Nucleus accumbens (tissue), 56 donors: ENCODE data around the gene CERT1.
"Not testable (repeated sequence)": the region's sequence is repeated elsewhere in the genome, so short reads cannot be mapped to it uniquely, and the experiment has no call there.

Experiments used
- DNase-seq, 56 donors: peaks; one replicate each; lab custom pipeline; 2025; lab: John Stamatoyannopoulos, UW

CERT1 gene

GRCh38 chr5:75524071-75524470 lies 12.6 kb upstream of the CERT1 start:
- no peak for DNase-seq

DNA sequence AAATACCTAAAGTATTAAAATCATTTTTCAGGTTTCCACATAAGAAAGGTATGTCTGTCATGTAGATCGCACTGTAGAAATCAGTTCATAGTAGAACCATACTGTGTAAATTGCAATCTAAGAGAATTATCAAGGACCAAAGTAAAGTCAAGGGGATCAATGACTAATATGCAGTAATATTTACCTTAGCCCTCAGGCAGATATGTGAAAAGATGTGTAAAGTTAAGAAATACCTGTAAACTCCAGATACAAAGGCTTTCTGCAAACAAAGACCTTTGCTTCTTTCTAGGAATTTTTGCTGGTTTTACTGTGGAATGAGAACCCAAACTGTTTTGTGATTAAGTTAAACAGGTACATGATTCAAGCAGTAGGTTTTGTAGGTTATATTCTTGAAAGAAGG lies 11.8 kb upstream of the CERT1 start:
- no peak for DNase-seq

DNA sequence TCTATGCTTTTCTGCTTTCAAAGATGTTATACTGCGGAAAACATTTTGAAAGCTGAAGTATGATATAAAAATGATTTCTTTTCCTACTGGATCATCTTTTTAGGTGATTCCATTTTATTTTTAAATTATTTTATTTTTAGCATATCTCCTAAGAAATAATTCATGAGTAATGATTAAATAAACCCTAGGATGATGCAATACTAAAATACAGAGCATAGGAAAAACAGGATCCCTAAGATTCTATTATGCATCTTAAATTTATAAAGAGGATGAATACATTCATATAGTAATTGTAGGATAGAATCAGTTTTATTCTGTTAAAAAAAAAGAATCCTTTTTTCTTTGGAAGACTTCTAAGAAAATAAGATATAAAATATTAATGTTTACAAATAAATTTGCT lies 11.1 kb upstream of the CERT1 start:
- DNase-seq: no peak

- DNase-seq: no peak
Observed at GRCh38 chr5:75522025-75522424, 10.6 kb upstream of the CERT1 start.

DNA sequence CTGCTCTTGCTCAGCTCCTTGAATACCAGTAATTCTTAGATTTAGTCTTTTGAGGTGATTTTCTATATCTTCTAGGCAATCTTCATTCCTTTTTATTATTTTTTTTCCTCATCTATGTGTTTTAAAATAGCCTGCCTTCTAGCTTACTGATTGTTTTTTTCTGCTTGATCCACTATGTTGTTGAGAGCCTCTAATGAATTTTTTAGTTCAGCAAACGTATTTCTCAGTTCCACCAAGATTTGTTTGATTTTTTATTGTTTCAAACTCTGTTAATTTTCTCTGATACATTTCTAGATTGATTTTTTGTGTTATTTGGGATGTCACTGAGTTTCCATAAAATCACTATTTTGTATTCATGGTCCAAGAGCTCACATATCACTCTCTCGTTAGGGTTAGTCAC lies 9.8 kb upstream of the CERT1 start:
- DNase-seq: no peak

- no peak for DNase-seq
Observed at GRCh38 chr5:75519761-75520160, 8.3 kb upstream of the CERT1 start.

DNA sequence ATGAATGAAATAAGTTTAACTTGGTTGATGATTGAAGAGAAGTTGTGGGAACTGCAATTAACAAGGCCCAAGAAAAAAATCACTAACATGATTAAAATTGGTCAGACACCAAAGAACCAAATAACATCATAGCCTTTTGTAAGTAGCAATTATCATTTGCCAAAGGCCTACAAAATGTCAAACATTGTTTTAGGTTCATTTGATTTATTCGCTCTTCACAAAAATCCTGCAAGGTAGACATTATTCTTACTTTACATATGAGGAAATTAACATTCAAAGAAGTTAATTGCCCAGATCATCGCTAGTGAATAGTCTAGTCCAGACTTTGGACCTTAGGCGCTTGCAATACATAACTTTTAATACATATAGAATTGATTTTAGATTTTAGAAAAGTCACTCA lies 2.9 kb upstream of the CERT1 start:
- DNase-seq: no peak

DNA sequence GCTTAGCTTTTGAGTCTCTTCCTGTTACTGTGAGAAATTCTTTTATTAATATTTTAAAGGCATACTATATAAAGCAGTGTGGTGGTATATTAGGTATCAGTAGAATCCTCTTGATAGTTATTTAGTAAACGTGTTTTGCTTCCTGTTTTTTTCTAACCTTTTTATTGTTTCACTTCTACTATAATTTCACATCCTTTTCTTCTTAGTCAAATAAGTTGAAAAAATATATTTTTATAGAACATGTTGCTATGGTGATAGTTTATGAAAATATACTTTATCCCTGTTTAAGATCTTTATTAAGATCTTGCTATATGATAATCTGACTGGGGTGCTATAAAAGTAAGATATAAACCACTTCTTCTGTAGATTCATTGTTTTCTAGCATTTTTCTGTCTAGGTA lies 2.4 kb upstream of the CERT1 start:
- DNase-seq: no peak

- DNase-seq: no peak
Observed at GRCh38 chr5:75512383-75513074, 1.1 kb upstream of the CERT1 start.

DNA sequence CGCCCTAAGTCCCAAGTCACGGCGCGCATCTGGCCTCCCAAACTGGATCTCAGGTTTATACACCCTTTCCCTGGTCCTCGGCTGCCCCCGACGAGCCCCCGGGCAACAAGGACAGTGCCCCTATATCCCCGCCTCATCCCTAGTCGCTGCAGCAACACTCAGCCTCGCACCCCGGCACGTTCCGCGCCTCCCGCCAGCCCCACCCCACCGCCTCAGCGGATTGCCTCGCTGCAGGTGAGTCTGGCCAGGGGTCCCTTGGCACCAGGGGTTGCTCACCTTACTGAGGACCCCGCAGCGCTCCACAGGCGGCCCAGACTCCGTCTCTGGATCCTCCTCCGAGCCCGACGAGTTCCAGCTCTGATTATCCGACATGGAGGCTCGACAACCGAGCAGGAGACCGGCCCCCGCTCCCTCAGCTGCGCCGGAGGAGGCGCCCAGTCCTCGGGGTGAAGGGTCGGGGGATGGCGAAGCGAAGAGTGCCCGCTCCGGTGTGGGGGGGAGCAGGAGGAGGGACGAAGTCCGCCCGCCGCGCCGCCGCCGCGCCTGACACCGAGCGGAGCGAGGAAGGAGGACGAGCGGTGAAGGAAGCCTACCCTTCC lies 494 bp downstream of the CERT1 start:
- DNase-seq: peak in 42 of 56 donors; percentile 12 to 77 (median 62)

- peak in 14 of 56 donors; percentile 14 to 62 (median 40) for DNase-seq
Observed at GRCh38 chr5:75510417-75510835, 1.0 kb downstream of the CERT1 start.

GRCh38 chr5:75509956-75510355 lies 1.5 kb downstream of the CERT1 start:
- DNase-seq: no peak

GRCh38 chr5:75509546-75509945 lies 1.9 kb downstream of the CERT1 start:
- no peak for DNase-seq

DNA sequence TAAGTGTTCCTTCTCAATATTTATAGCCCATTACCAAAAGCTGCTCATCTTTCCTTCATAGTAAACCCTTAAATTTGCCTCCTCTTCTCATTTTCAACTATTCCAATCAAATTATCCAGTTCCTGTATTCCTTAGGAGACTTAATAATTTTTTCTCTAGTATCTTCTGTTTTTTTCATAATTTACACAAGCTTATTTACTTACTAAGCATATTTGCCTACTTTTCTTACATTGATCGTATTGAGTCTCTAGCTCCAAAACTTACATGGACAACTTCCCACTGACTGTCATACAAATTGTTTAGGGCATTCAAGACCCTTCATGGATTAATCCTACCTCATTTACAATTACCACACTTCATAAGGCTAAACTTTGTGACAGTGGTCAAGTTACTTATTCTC lies 3.6 kb downstream of the CERT1 start:
- no peak for DNase-seq

DNA sequence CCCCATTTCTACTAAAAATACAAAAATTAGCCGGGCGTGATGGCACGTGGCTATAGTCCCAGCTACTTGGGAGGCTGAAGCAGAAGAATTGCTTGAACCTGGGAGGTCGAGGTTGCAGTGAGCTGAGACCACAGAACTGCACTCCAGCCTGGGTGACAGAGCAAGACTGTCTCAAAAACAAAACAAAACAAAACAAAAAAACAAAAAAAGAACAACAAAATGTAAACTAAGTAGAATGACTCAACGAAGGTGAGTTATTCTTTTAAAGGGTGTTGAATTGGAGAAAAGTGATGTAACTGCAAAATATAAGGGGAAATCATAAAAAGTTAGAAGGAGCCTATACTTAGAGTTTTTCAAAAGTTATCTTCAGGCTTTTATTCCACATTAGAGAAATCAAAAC lies 6.3 kb downstream of the CERT1 start:
- DNase-seq: not testable (repeated sequence)

DNA sequence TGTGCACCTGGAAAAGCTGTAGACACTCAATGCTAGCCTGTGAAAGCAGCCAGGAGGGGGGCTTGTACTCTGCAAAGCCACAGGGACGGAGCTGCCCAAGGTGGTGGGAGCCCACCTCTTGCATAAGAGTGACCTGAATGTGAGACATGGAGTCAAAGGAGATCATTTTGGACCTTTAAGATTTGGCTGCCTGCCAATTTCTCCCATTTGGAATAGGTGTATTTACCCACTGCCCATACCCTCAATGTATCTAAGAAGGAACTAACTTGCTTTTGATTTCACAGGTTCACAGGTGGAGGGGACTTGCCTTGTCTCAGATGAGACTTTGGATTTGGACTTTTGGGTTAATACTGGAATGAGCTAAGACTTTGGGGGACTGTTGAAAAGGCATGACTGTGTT lies 12.6 kb downstream of the CERT1 start:
- not testable (repeated sequence) for DNase-seq

DNA sequence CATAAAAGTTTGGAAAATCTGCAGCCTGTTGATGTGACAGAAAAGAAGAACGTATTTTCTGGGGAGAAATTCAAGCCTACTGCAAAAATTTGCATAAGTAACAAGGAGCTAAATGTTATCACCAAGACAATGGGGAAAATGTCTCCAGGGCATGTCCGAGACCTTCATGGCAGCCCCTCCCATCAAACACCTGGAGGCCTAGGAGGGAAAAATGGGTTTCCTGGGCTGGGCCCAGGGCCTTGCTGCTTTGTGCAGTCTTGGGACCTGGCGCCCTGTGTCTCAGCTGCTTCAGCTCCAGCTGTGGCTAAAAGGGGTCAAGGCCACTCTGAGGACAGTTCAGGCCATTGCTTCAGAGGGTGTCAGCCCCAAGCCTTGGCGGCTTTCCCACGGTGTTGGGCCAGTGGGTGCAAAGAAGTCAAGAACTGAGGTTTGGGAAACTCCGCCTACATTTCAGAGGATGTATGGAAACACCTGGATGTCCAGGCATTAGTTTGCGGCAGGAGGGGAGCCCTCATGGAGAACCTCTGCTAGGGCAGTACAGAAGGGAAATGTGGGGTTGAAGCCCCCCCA lies 13.1 kb downstream of the CERT1 start:
- DNase-seq: no peak

DNA sequence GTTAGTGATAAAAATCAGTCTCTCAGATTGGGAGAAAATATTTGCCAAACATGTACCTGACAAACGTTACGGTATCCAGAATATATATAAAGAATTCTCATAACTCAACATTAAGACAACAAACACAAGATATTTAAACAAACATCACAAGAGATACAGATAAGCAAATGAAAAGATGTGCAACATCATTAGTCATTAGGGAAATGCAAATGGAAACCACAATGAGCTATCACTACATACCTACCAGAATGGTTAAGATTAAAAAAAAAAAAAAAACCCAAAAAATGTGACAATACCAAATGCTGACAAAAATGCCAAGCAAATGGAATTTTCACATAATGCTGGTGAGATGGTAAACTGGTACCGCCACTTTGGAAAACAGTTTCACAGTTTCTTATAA lies 15.4 kb downstream of the CERT1 start:
- no peak for DNase-seq

DNA sequence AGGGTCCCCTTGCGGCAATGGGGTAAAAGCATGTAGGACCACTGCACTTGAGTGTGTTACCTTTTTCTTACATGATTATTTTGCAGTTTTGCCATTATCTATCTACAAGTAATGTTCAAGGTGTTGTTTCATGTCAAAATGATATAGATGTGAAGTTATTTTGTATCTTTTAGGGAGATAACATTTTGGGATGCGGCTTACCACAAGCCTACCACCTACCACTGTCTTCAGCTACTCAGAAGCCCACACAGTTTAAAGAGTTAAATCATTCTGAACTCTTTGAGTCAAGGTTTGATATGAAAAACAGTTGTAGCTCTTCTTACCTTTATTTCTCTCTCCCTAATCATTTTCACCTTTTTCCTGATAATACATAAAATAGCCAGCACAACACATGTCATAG lies 19.8 kb downstream of the CERT1 start:
- no peak for DNase-seq

DNA sequence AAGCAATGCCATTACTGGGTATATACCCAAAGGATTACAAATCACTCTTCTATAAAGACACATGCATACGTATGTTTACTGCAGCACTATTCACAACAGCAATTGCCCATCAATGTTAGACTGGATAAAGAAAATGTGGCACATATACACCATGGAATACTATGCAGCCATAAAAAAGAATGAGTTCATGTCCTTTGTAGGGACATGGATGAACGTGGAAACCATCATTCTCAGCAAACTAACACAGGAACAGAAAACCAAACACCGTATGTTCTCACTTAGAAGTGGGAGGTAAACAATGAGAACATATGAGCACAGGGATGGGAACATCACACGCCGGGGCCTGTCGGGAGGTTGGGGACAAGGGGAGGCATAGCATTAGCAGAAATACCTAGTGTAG lies 21.6 kb downstream of the CERT1 start:
- not testable (repeated sequence) for DNase-seq

GRCh38 chr5:75484605-75485004 lies 26.8 kb downstream of the CERT1 start:
- DNase-seq: no peak

- no peak for DNase-seq
Observed at GRCh38 chr5:75482482-75482881, 28.9 kb downstream of the CERT1 start.
